Urinary bladder (tissue), 4 donors: ENCODE measurements around the gene PROSER2. TPM values are rescaled to one million over a fixed set of nuclear protein-coding genes. Genes with fewer than 3 reads are reported as not detected.
"Not testable (repeated sequence)": the region's sequence is repeated elsewhere in the genome, so short reads cannot be mapped to it uniquely, and the experiment has no call there.

Experiments used
- DNase-seq: peaks from one replicate; pipeline ENCODE4 v3.0.0-alpha.2; 2015; ENCODE audit errors: extremely low spot score
- H3K27ac ChIP-seq: one replicate; pipeline ENCODE4 v1.5.1; 2013; ENCODE audit warnings: low read depth, mild to moderate bottlenecking, moderate library complexity
- H3K36me3 ChIP-seq: one replicate; pipeline ENCODE4 v1.6.1; 2013; ENCODE audit warnings: mild to moderate bottlenecking, moderate library complexity; ENCODE audit not compliant: insufficient read depth
- H3K4me1 ChIP-seq: one replicate; pipeline ENCODE4 v1.6.1; 2013; ENCODE audit warnings: mild to moderate bottlenecking, moderate library complexity; ENCODE audit not compliant: insufficient read depth
- H3K4me3 ChIP-seq: one replicate; pipeline ENCODE4 v1.5.1; 2013; ENCODE audit warnings: low read depth, low read length
- WGBS: extraction: QIAGEN DNeasy Blood & Tissue Kit; methylation state at CpG from one replicate; pipeline ENCODE4 v1.1.7; 2013; 5-methylcytosine and 5-hydroxymethylcytosine counted together
- polyA plus RNA-seq: library from polyadenylated mRNA; stranded (reverse); fragments of 200-250 nt; gene quantifications from one replicate; pipeline ENCODE4 v1.2.3, GENCODE V29; 2013
- total RNA-seq: library from RNA; depleted of rRNA; stranded (reverse); fragments of >200 nt; gene quantifications from one replicate; pipeline ENCODE4 v1.2.3, GENCODE V29; 2014
- donor health status: healthy with polysubstance abuse.
- donor health status: healthy.

The PROSER2 gene
- total and polyA plus RNA-seq, 2 donors, result 3.2 to 6.6 TPM

DNA sequence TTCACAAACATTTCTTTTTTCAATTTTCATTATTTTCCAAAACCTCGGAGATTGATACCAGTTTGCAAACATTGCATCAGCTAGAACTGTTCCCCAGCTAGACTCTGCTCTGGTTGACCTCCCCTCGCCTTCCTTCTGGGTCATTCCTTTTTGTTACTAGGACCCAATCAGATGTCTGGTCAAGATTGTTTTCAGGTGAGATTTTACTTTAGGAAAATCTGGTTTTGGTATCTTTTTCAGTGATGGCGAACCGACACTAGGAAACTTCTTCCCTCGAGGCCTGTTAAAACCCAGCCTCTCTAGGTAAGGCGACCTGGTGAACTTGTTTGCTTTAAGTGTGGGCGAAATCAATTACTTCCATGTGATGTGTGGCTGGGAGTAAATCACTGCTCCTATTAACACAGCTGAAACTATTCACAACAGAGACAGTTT lies 8.4 kb downstream of the PROSER2 start:
- Histone ChIP-seq H3K4me1 (no peaks in the 10 kb centered on the region), H3K4me3 (no peak overlapping the region), H3K36me3 (no peaks in the 10 kb centered on the region), H3K27ac (no peak overlapping the region)
- DNase-seq, result no peak
- WGBS, result 71% methylated on average over 7 of the region's 7 CpGs

DNA sequence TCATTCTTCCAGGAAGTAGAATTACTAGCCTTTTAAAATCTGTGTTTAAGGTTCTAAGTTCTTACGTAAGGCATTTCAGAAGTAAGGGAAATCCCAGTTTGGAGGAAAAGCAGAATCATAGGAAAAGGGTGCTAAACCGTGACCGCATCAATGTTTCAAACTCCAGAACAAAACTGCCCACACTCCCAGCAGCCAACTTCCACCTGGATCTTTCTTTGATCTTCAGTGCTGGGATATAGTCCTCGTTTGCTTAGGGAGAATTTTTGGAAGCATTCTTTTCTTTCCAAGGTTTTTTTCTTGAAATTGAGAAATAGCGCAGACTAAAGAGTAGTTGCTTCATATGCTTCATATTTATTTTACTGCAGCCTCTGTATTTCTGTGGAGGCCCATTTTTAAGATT lies 8.9 kb downstream of the PROSER2 start:
- Histone ChIP-seq H3K4me1 (no peaks in the 10 kb centered on the region), H3K27ac (no peak overlapping the region), H3K4me3 (no peak overlapping the region), H3K36me3 (no peaks in the 10 kb centered on the region)
- WGBS, result 69% methylated on average over 5 of the region's 5 CpGs
- no peak for DNase-seq

DNA sequence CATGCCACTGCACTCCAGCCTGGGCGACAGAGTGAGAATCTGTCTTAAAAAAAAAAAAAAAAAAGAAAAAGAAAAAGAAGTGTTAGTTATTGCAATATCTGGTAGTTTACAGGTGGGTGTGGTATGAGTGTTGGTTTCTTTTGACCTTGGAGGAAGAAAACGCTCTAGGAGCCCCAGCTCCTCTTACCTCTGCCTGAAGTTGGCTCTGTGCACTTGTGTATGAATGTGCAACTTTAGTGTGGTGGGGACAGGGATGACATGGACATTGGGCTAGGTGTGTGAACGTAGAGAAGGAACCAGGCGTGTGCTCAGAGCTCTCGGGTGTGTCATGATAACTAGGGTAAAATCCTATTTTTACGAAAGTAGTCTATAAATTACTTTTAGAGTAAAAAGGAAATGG lies 11.9 kb downstream of the PROSER2 start:
- no peak overlapping the region for H3K4me3 ChIP-seq
- DNase-seq, result no peak
- no peak overlapping the region for H3K27ac ChIP-seq
- no peaks in the 10 kb centered on the region for H3K4me1 ChIP-seq
- WGBS, result 86% methylated on average over 6 of the region's 6 CpGs
- H3K36me3 ChIP-seq, result no peaks in the 10 kb centered on the region

DNA sequence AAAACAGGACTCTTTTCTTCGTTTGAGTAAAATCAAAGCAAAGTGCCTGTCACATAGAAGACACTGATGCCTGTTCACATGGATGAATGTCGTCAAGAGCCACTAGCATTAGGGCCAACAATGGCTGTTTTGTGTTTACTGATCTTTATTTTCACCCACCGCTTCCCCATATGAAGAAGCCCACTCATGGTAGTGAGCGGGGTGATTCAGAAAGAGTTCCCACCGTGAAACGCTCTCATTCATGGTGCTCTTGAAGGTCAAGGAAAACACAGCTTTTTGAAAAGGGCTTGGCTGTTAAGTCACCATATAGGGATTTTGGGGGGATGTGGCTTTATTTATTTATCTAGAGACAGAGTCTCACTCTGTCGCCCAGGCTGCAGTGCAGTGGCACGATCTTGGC lies 12.5 kb downstream of the PROSER2 start:
- no peaks in the 10 kb centered on the region for H3K36me3 ChIP-seq
- no peaks in the 10 kb centered on the region for H3K4me1 ChIP-seq
- no peak overlapping the region for H3K27ac ChIP-seq
- H3K4me3 ChIP-seq, result no peak overlapping the region
- WGBS, result 90% methylated on average over 8 of the region's 8 CpGs
- no peak for DNase-seq

DNA sequence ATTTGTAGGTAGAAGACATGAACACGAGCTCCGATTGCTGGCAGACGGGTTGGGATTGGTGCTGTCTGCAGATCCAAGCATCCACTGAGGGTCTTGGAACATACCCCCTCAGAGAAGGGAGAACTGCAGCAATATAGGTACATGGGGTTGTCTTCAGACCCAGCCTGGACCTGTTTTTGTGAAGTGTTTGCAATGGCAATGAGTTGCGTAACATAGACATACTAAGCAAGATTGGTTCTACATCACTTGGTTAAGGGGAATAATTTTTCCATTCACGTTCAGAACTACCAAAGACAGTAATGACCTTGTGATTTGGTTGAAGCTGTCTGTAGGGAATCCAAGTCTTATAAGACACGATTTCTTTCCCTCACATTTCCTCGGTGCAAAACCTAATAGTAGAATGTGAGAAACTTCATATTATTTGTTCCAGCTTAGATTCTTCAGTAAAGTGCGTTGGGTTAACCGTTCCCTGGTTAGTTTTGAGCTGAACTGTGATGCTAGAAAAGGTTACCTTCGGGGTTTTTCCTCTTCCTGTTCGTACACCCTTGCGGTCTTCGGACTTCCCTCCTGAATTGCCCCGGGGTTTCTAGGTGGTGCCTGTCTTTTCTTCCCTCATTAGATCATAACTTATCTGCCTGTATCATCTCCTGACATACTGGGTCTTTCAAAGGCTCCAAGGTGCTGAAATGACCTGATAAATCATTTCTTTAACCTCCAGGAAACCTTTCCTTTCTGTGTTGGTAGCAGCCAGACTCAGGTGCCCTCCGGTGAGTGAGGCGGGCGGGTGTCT lies 14.4 kb downstream of the PROSER2 start:
- Histone ChIP-seq H3K27ac (no peak overlapping the region), H3K4me3 (no peak overlapping the region), H3K4me1 (no peaks in the 10 kb centered on the region), H3K36me3 (no peaks in the 10 kb centered on the region)
- 84% methylated on average over 17 of the region's 17 CpGs for WGBS
- no peak for DNase-seq

DNA sequence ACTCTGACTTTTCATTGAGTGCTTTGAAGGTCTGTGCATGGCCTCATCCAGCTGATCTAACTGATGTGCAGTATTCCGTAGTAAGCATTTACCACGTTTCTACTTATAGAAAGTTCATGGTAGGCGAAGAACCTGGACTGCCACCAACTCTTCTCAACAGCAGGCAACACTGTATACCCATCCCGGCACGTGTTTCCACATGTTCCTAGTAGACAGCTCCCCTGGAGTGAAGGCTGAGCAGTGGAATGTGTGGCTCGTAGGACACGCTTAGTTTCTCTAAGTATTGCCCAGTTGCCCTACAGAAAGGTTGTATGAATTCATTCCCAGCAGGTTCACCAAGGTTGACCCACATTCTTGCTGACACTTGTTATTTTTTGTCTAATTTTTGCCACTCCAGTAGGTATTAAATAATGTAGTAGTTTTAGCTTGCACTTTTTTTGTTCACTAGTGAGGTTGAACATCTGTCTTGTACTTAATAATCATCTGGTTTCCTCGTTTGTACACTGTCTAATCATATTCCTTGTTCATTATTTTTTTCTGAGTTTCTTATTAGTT lies 15.2 kb downstream of the PROSER2 start:
- H3K4me3 ChIP-seq, result no peak overlapping the region
- WGBS, result 75% methylated on average over 8 of the region's 8 CpGs
- H3K36me3 ChIP-seq, result no peaks in the 10 kb centered on the region
- H3K4me1 ChIP-seq, result no peaks in the 10 kb centered on the region
- no peak for DNase-seq
- no peak overlapping the region for H3K27ac ChIP-seq

DNA sequence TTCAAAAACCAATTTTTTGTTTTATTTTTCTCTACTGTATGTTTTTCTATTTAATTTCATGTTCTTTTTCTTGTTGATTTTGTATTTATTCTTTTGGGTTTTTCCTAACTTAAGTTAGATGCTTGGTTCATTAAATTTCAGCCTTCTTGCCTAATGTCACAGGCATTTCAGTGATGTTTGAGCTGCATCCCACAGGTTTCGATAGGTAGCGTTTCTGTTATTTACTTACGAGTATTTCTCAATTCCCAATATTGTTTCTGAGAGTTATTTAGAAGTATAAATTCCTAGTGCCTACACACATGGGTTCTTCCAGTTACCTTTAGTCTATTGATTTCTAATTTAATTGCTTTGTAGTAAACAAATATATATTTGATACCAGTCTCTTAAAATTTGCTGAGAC lies 18.2 kb downstream of the PROSER2 start:
- WGBS, result 95% methylated on average over 3 of the region's 3 CpGs
- DNase-seq, result no peak
- Histone ChIP-seq H3K4me3 (no peak overlapping the region), H3K4me1 (no peaks in the 10 kb centered on the region), H3K36me3 (no peaks in the 10 kb centered on the region), H3K27ac (no peak overlapping the region)

DNA sequence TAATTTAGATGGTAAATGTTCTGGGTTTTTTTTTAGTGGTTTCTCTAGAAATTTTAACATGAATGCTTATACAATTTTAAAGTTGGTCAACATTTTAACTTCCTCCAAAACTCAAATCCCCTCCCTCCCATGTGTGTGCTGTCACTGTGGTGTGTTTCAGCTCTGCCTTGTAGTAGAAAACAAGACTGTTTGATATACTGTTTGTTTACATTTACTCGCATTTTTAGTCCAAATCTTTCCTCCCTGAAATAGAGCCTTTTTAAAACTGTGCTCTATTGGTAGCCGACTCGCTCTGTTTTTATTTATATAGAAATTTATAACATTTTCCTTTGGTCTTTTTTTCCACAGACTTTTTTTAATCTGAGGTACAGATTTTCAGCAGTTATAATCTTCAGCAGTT lies 19.3 kb downstream of the PROSER2 start:
- Histone ChIP-seq H3K4me1 (no peaks in the 10 kb centered on the region), H3K4me3 (no peak overlapping the region)

DNA sequence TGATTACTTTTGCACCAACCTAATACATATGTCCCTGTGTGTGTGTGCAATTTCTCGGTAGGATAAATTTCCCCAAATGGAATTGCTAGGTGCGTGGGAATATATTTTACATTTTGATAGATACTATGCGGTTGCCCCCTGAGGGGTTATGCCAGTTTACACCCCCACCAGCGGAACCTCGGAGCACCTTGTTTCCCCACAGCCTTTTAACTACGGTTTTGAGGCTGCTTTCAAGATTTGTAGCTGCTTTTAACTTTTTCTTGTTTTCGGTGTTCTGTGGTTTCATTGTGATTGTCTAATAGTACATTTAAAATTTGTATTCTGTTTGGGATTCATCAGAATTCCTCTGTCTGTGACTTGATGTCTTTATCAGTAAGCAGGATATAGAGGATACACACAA lies 22.0 kb downstream of the PROSER2 start:
- no peaks in the 10 kb centered on the region for H3K36me3 ChIP-seq
- WGBS, result 82% methylated on average over 7 of the region's 7 CpGs
- no peak overlapping the region for H3K27ac ChIP-seq
- DNase-seq, result no peak
- H3K4me1 ChIP-seq, result no peaks in the 10 kb centered on the region
- no peak overlapping the region for H3K4me3 ChIP-seq

More for the DNA sequence above, 19.3 kb downstream of the PROSER2 start:
- 48% methylated on average over 3 of the region's 3 CpGs for WGBS
- no peak overlapping the region for H3K27ac ChIP-seq
- no peaks in the 10 kb centered on the region for H3K36me3 ChIP-seq
- DNase-seq, result no peak

DNA sequence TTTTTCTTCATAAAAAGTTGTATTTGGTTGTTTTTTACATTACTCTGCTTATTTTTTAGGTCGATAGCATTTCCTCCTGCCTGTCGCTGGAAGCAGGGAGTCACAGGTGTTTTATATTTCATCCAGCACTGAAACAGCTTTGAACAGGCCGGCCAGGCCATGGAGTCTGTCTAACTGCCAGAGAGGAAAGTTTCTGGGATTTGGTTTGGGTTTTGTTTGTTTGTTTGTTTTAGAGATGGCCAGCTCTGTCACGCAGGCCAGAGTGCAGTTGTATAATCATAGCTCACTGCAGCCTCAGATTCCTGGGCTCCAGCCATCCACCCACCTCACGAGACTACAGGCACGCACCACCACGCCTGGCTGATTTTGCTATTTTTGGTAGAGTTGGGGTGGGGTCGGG lies 23.4 kb downstream of the PROSER2 start:
- H3K27ac ChIP-seq, result no peak overlapping the region
- H3K4me3 ChIP-seq, result no peak overlapping the region
- no peaks in the 10 kb centered on the region for H3K4me1 ChIP-seq
- no peak for DNase-seq
- WGBS, result 70% methylated on average over 8 of the region's 8 CpGs
- H3K36me3 ChIP-seq, result no peaks in the 10 kb centered on the region

DNA sequence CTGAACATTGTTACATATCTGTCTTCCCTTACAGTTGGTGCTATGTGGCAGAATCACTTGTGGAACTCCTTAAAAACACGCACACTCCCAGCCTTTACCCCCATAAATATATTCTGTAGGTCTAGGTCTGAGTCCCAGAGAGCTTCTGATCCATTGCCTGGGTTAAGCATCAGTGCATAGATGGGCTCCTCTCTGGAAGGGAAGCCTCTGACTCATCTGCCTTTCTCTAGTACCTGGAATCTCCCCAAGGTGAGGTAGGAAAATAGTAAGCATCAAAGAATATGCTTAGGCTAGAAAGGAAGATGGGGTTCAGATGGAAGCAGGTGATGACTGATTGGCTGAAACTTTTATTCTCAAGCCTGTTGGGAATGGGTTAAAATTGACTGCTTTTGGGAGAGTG lies 26.1 kb downstream of the PROSER2 start:
- WGBS, result 92% methylated on average over 1 of the region's 1 CpG
- H3K4me3 ChIP-seq, result no peak overlapping the region
- H3K4me1 ChIP-seq, result no peaks in the 10 kb centered on the region
- H3K27ac ChIP-seq, result no peak overlapping the region
- no peak for DNase-seq
- no peaks in the 10 kb centered on the region for H3K36me3 ChIP-seq

DNA sequence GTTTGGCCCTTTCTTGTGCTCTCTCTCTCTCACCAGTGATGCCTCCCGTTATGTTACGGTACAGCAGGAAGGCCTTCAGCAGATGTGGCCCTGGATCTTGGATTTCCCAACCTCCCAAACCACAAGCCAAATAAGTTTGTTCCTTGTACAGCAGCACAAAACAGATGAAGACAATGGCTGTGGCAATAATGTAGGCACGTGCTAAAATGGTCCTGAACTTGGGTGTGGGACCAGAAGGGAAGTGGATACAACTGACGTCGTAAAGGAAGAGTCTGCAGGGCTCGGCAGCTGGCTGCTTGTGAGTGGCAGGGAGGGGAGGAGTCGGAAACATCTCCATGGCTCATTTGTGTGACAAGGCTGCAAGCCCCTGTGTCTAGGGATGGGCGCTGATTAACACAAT lies 26.8 kb downstream of the PROSER2 start:
- Histone ChIP-seq H3K4me3 (no peak overlapping the region), H3K27ac (no peak overlapping the region), H3K4me1 (no peaks in the 10 kb centered on the region), H3K36me3 (no peaks in the 10 kb centered on the region)
- WGBS, result 76% methylated on average over 8 of the region's 8 CpGs
- DNase-seq, result no peak

DNA sequence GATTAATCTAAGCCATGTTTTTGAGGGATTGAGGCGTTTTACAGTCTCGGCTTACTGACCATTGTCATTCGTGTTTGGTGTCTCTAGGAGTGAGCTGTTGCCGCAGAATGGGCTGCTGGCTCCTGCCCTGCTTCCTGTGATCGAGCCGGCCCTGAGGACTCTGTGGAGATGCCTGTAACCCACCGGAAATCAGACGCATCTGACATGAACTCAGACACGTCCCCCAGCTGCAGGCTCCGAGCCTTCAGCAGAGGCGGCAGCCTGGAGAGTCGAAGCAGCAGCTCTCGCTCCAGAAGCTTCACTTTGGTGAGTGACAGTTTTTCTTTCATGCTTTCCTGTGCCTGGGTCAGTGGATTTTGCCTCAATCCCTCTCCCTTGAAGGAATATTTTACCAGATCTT lies 28.8 kb downstream of the PROSER2 start:
- H3K27ac ChIP-seq, result no peak overlapping the region
- H3K4me3 ChIP-seq, result no peak overlapping the region
- H3K36me3 ChIP-seq, result no peaks in the 10 kb centered on the region
- 88% methylated on average over 13 of the region's 13 CpGs for WGBS
- no peaks in the 10 kb centered on the region for H3K4me1 ChIP-seq
- no peak for DNase-seq

DNA sequence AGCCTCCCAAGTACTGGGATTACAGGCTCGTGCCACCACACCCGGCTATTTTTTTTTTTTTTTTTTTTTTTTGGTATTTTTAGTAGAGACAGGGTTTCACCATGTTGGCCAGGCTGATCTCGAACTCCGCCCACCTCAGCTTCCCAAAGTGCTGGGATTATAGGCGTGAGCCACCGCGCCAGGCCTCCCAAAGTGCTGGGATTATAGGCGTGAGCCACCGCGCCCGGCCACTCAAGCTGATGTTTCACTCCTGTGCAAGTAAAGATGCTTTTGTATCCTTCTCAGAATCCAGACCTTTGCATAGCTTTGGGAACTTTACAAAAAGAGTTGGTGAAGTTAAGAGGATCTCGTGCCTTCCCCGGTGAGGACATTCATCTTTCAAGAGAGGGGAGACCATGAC lies 29.5 kb downstream of the PROSER2 start:
- not testable (repeated sequence) for H3K27ac ChIP-seq, DNase-seq, H3K4me1 ChIP-seq, H3K4me3 ChIP-seq, H3K36me3 ChIP-seq
- WGBS, result 97% methylated on average over 13 of the region's 13 CpGs
